ENCODE measurements around the gene HOXB2.

HOXB2 gene

DNA sequence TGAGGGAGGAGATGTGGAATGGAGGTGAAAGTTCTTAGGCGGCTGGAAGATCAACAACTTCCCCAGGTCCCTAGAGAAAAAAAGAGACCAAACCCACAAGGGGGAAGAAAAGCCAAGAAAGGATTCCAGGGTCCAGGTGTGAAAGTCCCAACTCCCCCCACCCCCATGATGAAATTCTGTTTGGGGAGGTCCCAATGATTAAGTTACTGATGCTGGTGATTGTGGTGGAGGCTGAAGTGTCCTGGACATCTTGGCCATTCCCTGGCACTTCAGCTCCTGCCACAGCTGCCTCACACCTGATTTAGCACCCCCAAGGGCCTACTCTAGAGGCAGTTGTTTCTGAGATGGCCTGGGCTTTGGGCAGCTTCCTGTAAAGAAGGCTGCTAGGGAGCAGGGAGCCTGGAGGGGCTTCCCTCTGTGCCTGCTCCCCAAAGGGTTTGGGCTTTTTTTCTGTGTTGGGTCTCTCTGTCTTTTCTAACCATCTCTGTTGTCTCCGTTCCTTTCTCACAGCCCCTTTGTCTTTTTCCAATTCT lies 20.2 kb upstream of the HOXB2 start:
- no peak for DNase-seq

DNA sequence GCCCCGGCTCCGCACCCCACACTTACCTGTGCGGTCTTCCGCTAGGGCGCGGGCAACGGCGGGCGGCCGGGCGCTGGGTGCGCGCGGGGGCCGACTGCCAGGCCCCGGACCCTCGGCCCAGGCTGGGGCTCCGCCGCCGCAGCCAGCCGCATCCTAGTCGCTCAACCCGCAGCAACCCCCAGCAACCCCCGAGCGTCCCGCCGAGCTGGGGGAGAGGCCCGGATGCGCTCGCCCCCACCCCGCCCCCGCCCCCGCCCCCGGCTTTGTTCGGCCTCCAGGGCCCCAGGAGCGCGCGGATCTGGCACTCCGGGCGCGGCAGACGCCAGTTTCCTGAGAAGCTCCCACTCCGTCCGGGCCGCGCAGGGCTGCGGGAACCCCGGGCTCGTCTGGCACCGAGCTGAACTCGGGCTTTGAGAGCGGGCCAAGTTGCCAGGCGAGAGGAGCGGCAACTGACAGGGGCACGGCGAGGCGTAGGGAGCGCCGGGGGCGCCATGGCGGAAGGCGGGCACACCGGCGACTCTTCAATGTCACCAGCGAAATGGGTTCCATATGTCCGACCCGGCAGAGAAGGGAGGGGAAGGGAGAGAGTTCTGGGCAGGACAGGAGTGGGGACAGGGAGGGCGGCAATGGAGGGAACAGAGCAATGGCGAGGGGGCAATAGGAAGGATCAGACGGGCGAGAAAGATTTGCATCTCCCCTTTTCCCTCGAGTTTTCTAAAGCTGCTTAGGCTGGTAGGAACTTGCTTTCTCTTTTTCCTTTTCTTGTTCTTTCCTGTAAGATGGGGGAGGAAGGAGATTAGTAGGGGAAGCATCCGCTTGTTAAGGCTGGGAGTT lies 19.5 kb upstream of the HOXB2 start:
- DNase-seq = no peak

DNA sequence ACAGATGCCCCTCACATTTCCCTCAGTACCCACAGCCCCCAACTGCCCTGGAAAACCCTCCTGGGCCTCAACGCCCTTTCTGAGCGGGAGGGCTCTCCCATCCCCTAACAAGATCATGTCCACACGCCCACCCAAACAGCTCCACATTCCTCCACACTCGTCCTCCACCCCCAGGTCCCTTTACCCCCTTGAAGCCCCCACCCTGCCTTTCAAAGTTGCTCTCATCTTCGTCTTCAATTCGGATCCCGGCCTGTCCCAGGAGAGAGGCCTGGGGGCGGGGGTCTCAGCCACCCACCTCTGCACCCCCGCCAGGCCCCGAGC lies 18.9 kb upstream of the HOXB2 start:
- DNase-seq = no peak

DNA sequence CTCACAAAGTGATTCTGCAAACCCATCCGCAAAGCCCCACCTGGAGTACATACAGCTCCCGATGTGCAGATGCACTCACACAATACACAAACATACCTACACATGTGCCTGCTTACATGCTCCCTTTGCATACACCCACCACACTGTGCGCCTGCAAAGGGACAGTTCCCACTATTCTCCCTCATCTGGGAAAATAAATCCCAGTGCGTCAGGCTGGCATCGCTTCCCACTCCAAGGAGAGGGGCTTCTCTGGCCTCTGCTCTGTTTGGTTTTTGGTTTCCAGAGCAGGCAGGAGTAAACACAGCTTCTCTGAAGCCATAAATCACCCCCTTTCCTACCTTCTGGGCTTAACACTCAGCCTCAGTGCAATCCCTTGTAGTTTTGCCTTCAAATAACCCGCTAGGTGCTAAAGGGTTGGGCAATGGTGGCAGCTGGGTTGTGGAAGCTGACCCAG lies 18.5 kb upstream of the HOXB2 start:
- DNase-seq = no peak

DNA sequence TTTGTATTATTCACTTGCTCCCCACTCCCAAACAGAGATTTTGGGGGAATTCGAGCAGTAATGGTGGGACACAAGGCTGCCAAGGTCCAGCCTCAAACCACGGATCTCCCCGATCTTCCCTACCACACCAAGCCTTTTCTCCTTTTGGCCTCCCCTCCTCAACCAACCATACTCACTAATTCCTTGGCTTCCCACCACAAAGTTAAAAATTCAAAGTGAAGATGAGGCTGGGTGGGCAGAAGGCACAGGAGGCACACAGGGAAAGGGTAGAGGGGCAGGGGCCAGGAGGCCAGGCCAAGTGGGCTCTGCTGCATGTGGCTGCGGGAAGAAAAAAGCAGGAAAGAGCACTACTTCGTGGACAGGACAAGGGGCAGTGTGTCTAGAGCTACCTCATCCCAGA lies 18.0 kb upstream of the HOXB2 start:
- no peak for DNase-seq

DNA sequence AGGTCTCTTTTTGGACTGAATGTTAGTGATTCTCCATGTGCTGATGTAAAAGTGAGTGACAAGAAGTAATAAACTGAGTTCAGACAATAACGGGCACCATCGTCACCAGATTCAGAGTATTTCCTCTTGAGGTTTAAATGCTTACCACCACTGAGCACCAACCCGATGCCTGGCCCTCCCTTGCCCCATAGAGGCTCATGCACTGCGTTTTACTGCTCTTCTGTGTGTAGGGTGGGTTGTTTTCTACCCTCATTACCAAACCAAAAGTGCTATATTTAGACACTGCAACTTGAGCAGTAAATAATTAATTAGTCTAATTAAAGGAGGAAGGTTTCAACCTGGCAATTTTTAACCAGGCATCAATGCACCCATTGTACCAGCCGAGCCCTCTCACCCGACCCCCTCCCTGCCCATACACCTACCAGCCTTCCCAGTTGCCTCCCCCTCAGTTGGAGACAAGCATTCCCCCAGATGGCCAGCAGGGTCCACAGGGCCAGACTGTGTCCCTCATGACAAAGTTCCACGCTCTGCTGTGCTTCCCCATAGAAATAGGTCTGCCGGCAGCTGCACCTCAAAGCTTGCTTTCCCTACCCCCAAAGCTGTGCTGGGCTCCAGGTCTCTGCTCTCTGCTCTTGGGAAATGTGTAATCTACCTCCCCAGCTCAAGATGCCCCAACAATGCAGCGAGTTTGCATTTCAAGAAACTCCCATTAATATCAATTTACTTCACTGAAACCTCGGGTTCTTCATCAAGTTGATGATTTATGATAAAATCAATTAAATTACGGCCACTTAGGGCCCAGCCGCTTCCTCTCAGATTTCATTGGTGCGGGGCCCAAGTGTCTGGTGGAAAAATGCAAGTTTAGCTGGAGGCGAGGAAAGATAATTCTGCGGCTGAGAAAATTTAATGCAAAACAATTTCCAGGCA lies 17.2 kb upstream of the HOXB2 start:
- no peak for DNase-seq

DNA sequence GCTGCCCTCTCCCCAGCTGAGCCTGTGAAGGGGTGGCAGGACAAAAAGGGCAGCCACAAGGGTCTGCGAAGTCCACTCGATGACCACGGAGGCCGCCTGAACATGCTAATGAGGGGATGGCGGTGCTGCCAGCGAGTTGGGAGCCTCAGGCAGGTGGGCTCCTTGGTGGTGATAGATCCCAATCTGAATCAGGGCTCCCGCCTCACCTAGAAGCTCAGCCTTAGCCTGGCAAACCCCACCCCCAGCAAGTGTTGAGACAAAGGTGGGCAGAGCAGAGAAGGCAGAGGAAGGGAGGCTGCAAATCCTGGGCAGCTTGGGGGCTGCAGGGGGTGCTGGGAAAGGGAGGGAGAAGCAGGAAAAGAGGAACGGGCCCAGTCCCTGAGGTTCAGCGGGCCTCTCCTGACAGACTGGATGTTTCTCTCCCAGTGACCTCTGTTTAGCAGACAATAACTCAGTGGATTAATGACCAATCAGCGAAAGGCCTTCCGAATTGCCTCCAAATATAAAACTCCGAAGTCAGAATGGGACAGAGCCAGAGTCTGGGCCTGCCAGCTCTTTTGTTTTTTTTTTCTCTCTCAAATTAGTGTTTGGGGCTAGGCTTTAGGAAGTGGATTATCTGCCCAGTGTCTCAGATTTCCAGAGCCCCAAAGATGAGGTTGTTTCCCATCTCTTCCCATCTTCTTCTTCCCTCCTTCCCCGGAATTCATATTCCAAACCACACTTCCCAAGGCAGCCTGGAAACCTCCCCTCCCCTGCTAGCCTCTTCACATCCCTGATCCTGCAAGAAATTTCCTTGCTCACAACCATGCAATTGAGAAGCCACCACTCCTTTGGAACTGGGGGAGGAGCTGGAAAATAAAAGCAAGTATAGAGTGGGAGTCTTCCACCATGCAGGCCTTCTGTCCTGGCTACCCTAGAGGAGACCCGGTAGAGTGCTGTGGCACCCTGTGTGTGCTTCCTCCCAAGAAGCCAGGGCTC lies 15.2 kb upstream of the HOXB2 start:
- DNase-seq = no peak

DNA sequence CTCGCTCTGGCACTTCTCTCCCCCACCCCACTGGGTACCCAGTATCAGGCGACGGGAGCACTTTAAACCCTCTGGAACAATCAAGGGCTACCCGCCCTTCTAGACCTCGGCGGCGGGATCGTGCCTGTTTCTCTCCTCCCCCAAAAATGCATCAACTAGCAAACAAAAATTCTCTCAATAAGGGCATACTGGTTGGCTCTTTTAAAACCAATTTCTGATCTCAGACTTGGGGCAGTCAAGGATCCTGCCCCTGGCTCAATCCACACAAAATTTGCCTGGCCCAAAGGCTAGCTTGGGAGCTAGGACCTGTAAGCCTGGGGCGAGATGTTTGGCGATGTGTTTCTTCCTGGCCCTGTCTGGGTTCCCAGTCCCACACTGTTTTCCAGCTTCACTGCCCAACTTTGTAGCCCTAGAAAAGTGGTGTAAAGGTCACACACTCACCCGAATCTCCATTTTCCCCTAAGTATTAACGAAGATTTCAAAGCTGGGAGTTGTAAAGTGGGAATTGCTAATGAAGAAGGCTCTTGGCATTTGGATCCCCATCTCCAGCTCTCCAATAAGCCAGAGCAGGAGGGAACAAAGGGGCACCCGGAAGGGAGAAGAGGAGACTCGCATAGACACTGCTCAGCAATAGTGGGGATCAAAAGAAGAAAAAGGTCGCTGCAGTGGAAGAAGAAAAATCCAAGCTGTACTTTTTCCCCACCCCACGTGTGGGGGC lies 14.4 kb upstream of the HOXB2 start:
- no peak for DNase-seq

DNA sequence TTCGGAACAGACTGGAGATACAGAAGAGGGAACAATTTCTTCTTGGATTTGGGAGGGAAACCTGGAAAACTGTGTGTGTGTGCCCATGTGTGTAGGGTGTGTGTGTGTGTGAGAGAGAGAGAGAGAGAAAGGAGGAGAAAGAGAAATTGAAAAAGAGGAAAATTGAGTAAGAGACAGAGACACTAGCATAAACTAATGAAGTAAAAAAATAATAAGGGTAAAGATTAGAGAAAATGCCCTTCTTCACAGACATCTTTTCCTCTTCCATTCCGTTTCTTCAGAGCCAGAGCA lies 13.9 kb upstream of the HOXB2 start:
- no peak for DNase-seq

DNA sequence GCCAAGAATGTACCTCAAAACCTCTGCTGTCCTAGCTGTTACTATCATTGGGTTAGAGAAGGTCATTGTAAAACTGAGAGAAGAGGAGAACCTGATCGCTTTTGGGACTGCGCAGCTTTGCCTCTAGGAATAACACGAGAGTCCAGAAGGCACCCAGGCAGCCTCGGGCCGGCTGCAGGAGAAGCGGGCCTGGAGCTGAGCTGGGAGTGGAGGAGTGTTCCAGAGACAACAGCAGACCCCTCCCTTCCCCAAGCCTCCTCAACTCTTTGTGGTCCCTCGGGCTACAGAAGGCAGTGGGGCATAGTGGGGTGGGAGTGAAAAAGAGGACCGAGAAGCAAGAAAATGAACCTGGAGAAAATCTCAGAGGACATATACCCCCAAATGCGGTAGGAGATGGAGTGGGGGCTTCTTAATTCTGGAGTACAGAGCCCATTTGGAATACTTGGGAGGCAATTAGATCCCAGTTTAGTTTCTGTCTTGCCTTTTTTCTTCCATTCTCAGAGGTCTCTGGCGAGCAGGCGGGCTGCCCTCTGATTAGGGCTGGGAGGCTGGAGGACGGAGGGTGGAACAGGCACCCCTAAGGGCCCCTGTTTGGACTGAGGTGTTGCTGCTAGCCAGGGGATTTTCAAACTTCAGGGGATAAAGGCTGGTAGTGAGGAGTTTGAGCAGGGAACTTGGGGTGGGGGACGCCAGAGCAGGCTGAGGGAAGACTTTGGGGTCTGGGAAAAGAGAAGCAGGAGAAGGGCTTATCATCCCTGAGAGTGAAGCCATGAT lies 13.3 kb upstream of the HOXB2 start:
- DNase-seq = no peak

DNA sequence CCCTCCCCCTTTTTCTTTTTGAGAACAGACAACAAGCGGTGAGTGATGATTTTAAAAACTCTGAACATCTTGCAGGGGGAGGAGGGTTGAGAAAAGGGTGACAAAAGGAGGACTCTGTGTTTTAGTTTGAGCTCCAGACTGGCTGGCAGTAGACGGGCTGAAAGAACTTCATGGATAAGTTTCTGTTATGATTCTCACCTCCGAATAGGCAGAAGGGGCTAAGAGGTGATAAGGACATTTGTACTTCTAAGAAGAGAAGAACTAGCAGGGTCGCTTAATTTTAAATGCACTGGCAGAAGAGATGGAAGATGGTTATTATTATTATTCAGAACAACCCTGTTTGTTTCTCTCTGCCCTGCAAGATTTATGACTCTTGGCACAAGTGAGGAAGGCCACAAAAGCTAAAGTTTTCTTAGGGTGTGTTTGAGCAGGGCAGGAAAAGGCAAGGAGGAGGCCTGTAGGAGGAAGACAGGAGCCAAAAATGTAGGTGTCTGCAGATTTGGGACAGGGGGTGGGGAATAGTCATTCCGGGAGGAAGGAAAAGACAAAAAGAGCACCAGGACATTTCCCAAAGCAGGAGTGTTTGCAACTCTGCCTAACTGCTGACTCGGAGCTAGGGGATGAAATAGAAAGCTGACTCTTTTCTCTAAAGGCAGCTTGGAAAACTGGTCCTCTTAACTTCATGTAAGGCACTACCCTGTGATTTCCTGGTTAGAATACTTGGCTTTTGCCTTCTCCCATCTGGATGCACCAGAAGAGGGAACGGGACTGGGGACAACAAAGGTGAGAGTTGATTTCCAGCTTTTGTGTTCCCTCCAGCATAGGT lies 11.9 kb upstream of the HOXB2 start:
- DNase-seq = no peak

DNA sequence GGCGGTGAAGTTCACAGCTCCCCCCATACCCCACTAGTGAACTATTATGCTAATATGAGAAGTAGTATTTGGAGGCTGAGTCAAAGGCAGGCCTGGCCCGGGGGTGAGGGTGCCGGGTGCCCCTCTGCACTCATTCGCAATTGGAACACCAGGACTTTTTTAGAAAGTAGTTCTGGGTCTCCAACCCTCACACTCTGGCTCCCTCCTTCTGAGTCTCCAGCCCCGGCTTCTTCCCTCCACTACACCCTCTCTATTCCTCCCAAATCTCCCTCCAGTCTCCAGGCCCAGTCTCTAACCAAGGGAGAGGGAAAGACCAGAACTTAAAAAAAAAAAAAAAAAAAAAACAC lies 11.3 kb upstream of the HOXB2 start:
- no peak for DNase-seq

DNA sequence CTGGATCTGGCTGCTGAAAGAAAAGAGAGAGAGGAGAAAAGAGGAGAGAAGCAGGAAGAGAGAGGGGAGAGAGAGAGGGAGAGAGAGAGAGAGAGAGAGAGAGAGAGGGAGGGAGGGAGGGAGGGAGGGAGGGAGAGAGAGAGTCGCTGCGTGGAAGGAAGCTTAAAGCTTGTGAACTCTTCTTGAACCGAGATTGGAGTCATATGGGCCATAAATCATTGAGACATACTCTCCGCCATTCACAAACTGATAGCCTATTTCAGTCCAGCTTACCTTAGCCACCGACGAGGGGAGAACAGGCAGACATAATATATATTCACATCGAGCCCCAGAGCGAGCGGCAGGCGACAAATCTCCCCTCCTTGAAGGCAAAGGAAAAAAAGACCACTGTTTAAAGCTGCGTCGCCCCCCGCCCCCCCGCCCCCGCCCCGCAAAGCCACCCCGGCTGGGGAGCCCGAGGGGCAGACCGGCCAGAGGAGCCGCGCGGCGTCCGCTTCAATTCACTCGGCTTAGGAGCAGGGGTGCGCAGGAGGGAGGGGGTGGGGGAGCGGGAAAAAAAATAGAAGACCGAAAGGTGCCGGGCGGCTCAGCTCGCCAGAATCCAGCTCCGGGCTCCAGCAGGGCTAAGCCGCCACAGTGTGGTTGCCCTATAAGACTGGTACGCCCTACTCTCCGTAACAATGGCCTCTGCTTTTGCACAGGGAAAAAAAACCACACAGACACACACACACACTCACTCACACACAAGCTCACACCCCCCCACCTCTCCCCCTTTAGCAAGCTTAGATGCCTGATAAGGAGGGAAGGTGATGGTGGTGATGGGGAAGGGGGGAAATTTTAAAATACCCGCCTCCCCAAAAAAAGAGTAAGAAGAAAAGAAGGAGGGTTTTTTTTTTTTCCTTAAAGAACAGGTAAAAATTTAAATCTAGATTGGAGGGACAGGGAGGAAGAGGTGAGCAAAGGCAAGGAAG lies 10.6 kb upstream of the HOXB2 start:
- peak in 1 of 2 experiments; percentile 12 for DNase-seq

DNA sequence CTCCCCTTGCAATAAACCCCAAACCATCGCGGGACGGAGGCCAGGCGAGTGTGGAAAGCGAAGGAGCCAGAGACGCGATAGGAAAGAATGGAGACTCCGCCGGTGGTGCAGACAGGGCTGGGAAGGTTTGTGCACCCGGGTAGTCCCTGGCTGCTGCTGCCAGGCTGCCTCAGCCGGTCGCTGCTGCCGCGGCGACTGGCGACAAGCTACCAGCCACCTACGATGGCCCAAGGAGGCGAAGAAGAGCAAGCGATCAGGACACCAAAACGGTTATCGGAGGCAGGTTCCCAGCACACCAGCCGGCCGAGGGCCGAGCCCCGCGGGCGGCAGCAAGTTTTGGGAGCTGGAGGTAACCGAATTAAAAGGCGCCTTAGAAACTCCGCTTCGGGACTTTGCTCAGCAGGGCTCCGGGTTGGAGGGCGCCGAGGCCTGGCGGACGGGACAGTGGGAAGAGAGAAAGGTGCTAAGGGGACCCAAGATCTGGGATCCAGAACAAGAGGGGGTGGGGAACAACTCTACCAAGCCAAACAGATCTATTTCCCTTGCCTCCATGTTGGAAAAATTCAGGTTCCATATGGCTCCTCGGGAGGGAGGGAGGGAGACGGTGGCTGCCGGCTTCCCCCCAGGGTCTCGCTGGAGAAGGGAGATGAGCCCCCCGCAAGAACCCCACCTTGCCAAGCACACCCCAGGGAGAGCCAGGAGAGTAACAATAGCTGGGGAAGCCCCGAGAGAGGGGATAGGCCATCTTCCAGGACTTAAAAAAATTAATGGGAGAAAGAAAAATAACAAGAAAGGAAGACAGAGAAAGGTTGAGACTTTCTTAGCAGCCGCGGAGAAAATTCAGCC lies 9.7 kb upstream of the HOXB2 start:
- no peak for DNase-seq

DNA sequence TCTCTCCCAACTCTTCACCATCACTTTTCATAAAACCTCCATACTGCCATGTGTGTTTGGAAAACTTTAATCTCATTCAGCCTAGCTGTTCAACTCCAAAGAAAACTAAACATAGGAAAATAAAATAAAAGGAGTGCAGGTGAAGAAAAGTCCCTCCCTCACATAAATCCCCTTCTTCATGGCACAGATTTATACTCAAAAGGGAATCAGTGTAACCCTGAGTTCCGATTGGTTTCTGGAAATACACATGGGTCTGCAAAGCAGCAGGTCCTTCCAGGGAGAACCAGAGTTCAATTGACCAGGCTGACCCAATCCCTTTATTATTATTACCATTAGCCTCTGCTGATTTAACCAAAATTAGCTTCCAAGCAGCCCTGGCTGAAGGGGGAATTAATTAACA lies 8.9 kb upstream of the HOXB2 start:
- DNase-seq = no peak

DNA sequence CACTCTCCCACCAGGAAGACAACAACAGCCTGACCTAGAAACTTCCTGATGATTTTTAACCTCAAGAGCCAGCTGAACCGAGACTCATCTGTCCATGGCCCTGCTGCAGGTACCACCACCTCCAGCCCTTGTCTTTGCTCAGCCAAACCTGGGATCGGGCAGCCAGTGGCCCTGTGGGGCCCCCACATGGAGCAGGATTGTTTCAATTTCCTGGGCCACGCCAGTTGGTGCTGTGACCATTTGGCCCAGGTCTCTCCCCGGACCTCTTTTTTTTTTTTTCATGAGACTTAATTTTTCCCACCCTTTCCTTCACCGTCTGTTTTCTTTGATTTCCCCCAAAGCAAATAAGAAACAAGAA lies 8.3 kb upstream of the HOXB2 start:
- no peak for DNase-seq

DNA sequence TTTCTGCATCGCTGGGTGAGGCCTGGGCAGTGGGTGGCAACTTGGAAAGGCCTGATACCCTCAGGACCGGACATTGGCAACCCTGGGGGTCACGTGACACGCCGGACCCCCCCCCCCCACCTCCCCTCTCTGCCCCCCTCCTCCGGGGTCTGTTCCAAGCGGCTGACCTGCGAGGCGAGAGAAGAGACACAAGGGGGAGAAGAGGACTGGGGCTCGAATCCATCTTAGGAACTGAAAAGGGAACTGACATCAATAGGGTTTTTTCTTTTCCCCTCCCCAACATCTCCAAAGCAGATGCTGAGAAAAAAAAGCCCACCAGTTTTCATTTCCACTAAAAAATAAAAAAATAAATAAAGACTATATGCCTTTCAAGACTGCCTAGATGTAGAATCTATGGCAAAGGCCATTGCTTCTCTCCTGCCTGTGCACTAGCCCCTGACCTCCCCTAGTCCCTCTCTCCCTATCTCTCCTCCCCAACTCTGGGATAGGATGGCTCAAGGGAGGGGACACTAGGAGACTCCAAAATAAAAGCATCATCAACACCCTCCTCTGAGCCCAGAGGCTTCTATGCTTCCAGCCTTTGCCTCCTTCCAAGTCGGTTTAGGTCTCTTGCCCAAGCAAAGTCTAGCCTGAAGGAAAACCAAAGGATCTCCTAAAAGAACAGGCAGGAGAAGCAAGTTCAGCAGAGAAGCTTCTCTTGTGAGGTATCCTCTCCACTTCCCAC lies 7.7 kb upstream of the HOXB2 start:
- DNase-seq = peak; percentile 35 to 42
